ENCODE measurements around the gene ATG101.

GRCh38 chr12:52035926-52036325 lies 33.9 kb upstream of the ATG101 start:
- TF ChIP-seq CTCF (IDR thresholded peaks at IDR 0.05) (no peak), POLR2A (IDR thresholded peaks at IDR 0.05) (no peak)
